Measurements from ENCODE around the gene DCC.

DNA sequence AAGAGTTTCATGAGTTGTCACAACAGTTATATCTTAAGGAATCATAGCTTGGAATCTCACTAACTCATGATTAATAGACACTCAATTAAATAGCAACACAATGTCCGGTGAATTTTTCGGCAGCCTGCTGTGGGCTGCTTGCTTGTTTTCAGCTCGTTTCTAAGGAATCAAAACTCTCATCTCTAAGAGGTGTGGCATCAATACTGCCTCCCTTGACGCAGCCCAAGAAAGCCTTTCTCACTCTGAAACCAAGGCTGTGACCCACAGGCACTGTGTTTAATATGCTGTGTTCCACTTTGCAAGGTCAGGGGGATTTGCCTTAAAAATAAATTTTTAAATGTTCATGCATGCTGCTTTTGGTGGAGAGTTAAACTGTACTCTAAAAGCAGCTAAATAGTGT is 5.4 kb downstream of the DCC start:
- TF ChIP-seq CTCF (IDR thresholded peaks at IDR 0.05) (no peak), POLR2A (IDR thresholded peaks at IDR 0.05) (no peak)

All from thyroid gland (tissue), 4 donors.